Raji (cell line): Measurements from ENCODE around the gene DNAH3.

Experiments
- POLR2A ChIP-seq: IDR thresholded peaks from 2 replicates; pipeline ENCODE4 v1.6.1; 2011; ENCODE audit warnings: low read depth, low read length, control low read depth; ENCODE audit not compliant: insufficient read depth

The DNAH3 gene

DNA sequence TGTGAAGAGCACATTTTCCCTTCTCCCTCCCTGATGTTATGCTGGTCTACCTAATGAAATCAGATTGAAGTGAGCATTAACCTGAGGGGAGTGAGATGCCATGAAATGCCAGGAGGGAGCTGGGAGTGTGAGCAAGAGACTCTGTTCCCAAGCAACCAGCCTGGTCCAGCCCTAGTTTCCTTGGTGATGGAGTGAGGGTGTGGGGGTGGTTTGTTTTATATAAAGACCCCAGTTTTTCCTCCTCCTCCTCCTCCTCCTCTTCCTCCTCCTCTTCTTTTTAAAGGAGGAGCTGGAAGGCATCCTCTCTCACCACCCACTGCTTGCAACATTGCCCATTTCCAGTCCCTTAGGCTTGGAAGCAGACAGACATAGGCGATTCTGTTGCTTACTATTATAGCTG, 97.1 kb downstream of the DNAH3 start:
- TF ChIP-seq POLR2A = no peak

DNA sequence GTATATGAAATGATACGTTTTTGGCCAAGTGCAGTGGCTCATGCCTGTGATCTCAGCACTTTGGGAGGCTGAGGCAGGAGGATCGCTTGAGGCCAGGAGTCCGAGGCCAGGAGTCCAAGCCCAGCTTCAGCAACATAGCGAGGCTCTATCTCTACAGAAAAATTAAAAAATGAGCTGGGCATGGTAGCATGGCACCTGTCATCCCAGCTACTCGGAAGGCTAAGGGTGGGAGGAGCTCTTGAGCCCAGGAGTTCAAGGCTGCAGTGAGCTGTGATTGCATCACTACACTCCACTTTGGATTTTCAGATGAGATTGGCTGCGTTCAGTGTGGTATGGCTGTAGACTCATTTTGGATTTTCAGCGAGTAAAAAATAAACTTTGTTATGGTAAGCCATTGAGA, 112.4 kb downstream of the DNAH3 start:
- TF ChIP-seq POLR2A = no peak

DNA sequence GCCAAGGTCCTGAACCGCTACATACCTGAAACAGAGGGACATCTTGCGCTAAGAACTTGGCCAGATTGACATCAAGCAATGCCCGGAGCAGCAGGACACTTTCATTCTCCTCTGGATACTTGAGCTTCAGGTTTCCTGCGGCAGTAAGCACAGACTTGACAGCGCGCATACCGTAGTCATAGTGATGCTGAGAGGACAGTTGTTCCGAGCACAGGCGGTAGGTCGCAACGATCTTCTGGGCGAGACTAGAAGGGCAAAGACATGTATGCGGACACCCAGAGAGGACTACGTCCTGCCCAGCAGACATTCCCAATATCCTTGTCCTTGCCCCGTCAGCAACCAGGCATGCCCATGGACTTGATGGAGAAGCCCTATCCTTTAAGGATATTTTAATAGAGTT, 112.9 kb downstream of the DNAH3 start:
- no peak for TF ChIP-seq POLR2A

DNA sequence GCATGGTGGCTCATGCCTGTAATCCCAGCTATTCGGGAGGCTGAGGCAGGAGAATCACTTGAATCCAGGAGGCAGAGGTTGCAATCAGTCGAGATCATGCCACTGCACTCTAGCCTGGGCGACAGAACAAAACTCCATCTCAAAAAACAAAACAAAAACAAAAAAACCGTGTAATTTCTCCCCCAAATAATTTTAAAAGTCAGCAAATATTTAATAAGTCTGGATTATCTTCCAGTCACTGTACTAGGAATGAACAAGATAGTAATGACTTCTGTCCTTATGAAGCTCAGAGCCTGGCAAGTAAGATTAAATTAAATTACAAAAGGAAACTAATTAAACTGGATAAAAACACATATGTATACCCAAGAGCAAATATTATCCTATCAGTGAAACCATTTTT, 113.5 kb downstream of the DNAH3 start:
- TF ChIP-seq POLR2A = no peak

DNA sequence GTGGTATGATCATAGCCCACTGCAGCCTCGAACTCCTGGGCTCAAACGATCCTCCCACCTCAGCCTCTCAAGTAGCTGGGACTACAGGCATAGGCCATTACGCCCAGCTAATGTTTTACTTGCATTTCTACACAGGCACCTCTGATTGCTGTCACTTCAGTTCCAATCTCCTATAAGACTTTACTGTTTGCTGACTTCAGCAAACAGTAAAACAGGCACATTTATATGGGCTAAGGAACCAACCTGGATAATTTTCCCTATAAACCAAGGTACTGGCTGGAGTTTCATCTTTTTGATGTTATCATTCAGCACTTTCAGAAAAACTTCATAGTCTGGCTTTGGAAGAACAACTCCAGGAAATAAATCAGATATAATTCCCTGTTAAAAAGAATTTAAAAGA, 114.2 kb downstream of the DNAH3 start:
- TF ChIP-seq POLR2A = no peak

DNA sequence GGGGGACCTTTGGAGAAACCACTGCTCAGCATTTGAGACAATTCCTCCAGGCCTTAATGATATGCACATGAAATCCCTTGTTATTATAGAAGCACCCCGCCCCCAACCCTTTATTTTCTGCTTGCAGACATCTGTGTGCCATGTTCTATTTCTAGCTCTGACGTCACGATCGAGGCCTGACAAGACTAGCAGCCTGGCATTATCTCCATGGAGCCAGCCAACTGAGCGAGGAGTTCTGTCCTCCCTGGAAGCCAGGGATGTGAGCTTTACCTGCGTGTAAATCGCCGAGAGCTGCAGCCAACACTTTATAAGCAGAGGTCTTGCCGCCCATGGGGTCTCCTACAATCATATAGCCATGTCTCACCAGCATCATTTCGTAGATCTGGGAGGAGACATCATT, 116.9 kb downstream of the DNAH3 start:
- no peak for TF ChIP-seq POLR2A

DNA sequence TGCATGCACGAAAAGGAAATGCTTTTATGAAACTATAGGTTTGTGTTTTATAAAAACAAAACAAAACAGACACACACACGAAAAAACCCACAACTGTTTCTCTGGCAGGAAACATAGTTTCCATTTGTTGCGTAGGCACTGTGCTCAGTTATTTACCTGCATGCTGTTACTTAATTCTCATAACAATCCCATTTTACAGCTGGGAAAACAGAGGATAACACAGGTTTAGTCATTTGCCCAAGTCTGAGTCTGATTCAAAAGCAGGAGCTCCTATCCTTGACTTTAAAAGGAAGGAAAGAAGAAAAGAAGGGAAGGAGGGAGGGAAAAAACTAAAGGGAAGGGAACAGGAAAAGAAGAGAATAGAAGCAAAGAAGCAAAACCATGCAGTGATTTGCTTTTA, 117.4 kb downstream of the DNAH3 start:
- TF ChIP-seq POLR2A = no peak

DNA sequence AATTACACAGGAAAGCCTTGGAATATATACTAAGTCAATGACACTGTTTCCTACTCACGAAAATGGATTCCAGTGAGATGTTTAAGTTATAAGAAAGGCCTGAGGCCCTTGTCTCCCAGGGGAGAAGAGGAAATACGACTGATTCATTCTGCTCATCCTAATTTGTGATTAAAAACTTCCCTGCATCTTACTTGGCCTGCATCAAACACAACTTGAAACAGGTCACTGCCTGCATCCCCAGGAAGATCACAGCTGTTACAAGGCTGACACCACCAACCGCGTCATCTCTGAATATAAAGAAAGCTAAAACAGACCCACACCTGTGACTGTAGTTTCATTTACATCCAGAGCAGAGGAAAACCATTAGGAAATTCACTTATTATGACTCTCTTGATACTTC, 121.9 kb downstream of the DNAH3 start:
- TF ChIP-seq POLR2A = no peak

DNA sequence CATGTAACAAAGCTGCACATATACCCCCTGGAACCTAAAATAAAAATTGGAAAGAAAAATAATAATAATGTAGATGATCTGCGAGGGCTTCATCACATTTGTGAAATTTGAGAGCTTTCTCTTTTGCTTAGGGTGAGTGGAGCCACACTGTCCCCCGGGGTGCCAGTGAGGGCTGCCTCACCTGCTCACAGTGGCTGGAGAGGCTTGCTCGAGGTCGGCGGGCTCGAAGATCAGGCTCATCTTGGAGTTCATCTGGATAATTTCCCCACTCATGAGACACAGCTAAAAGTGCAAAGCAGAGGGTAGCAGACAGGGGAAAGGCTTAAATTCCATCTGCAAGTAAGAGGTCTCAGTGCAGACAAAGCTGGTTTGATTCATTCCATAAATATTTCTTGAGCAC, 123.8 kb downstream of the DNAH3 start:
- no peak for TF ChIP-seq POLR2A

DNA sequence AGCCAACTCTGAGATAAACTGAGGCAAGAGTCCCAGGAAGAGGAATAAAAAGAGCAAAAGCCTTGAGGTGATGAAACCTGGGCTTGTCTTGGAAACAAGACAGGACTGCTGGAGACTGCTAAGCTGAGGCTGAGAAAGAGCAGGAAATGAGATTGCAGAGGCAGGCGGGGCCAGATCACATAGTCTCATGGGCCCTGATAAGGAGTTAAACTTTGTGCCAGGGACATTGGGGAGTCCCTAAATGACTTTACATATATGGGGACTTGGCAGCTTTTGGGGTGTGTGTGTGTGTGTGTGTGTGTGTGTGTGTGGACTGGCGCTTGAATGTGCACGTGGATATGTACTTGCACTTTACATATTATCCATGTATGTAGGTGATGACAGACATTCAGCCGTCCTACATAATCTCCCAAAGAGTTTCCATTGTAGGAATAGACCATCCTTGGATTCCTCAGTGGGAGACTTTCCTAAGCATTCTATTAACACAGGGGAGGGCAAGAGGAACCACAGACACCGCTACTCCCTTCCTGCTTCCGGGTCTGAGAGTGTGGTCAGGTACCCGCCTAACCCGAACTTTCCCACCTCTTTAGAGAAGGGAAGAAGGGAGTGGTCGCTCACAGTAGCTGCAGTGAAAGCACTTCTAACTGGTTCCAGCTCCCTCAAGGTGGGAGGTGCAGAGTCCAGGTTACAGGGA, 127.0 kb downstream of the DNAH3 start:
- TF ChIP-seq POLR2A = no peak

DNA sequence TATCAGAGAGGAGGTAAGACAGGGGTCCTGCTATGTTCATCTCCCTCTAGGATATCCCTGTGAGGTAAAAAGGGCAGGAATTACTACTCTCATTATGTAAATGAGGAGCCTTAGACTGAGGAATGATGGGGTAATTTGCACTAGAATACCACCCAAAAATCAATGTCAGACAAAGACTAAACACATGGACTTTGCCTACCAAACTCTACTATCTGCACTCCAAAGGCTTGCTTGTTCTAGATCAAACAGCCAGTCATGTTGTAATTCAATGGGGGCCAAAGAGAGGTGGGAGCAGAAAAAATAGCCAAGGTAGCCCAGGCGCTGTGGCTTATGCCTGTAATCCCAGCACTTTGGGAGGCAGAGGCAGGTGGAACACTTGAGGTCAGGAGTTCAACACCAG, 129.3 kb downstream of the DNAH3 start:
- TF ChIP-seq POLR2A = no peak

DNA sequence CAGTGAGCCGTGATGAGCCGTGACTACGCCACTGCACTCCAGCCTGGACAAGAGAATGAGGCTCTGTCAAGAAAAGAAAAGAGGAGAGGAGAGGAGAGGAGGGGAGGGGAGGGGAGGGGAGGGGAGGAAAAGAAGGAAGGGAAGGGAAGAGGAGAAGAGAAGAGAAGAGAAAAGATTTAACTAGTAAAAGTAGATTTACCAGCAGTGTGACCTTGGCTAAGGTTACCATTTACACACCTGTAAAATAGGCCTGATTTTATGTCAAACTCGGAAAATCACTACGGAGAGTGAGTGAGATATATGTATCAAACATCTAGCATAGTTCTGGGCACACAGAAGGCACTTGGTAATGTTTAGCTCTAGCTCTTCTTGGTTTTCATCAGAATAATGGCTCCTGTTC, 140.8 kb downstream of the DNAH3 start:
- no peak for TF ChIP-seq POLR2A

DNA sequence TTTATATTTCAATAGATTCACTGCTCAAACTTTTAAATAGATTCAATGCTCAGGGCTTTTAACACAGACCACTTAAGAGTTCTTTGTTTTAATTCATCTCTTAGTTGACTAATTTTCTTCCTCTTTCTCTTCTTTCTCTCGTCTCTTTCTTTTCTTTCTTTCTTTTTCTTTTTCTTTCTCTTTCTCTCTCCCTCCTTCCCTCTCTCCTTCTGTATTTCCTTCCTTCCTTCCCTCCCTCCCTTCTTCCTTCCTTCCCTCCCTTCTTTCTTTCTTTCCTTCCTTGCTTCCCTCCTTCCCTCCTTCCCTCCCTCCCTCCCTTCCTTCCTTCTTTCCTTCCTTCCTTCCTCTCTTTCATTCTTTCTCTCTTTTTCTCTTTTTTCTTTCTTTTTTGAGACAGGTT, 145.6 kb downstream of the DNAH3 start:
- TF ChIP-seq POLR2A = no peak

DNA sequence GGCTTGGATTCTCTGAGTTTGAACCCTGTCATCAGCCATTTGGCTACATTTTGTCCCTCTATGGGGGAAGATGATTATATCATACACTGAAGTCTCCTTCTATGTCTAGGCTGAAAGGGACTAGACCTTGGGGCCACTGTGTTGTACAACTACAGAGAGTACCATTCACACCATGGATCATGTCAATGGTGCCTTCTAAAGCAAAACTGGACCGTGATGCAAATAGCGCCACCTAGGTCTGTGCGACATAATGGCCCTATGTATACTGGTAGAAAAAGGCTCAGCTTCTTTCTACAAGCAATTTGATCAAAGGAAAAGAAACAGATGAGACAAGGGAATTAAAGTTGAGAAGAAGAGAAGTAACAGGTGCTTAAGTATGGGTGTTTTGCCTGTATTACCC, 149.4 kb downstream of the DNAH3 start:
- TF ChIP-seq POLR2A = no peak

DNA sequence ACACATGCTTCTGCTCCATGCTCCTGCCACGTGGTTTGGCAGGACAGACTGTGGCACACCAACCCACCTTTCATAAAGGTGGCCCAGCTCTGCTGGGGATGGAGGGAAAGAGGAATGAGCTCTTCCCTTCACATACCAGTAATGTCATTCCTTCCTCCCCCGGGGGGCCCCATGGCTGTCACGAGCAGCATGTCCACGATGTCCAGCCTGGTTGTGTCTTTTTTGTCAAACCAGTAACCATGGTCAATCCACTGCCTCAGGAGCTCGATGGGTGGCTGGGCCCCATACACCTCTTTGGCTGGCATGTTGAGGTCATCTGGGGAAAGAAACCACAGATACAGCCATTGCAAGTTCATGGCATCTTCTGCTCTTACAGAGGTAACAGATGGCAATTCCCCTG, 153.5 kb downstream of the DNAH3 start:
- TF ChIP-seq POLR2A = no peak

DNA sequence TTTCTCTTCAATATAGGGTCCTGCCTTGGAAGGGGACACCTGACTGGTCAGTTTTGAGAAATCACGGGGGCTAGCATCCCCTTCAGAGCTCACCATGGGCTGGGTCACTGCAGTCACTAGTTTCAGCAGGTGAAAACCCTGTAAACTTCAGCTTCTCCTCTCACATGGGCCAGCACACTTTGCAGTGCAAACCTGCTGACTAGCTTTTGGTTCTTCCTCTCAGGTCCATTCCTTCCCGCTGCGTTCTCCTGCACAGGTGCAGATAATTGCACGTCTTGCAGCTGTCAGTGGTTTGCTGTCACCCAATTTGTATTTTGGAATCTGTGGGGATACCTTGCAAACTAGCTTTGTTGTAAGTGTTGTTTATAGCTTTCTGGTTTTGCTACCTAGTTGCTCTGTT, 154.9 kb downstream of the DNAH3 start:
- TF ChIP-seq POLR2A = no peak

DNA sequence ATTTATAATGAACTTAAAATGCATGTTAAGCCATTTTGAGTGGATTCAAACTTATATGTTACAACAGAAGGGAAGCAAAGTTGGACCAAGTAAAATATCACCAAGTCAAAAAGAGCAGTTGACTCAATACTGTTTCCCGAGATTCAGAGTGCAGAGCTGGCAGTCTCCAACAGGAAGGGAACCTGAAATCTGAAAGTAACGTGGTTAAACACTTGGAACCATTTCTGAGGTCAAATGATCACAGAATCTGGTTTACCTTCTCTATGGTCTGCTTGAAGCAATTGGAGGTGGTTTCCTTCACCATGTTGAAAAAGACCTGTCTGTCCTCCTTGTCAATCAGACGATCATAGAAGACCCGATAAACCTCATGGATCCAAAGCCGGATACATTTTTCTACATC, 163.6 kb downstream of the DNAH3 start:
- TF ChIP-seq POLR2A = no peak

DNA sequence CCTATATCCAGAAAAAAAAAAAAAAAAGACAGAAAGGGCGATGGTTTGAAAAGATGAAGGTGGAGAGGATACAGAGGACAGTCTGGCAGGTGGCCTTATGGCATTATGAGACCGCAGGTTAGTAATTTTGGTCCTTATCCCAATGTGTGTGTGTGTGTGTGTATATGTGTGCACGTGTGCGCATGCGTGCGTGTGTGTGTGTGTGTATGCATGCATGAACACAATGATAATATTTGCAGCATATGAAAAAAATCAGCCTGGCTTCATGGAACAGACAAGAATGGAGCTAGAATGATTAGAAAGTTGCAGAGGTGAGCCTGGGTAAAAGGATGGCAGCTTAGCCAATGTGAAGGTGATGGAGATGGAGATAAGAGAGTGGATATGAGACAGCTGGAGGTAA, 166.6 kb downstream of the DNAH3 start:
- TF ChIP-seq POLR2A = no peak

DNA sequence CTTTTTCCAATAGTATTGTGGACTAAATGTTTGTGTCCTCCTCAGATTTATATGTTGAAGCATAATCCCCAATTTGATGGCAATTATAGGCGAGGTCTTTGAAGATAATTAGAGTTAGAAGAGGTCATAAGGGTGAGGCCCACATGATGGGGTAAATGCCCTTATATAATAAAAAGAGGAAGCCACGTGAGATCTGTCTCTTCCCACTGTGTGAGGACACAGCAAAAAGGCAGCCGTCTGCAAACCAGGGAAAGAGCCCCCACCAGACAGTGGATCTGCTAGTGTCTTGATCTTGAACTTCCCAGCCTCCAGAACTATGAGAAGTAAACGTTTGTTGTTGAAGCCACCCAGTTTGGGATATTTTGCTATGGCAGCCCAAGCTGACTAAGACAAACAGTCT, 174.1 kb downstream of the DNAH3 start:
- no peak for TF ChIP-seq POLR2A

DNA sequence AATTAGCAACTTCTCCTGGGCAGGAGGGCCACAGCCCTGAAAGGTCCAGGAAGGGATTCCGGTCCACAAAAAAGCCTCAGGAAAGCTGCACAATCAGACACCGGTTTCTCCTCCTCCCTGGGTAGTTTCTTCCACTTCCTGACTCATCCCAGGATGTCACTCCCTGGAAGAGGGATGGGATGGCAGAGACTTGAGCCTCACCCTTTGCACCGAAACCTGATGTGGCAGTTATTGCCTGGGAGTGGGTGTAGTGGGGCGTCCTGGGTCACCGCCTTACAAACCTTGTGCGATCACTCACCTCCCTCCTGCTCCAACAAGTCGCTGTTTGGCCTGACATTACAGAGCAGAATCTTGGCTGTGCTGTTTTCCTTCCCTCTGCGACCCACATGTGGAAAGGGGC, 179.2 kb downstream of the DNAH3 start:
- TF ChIP-seq POLR2A = no peak
